Large intestine (tissue), 3 donors: ENCODE data around the gene NLGN1. TPM values are rescaled to one million over a fixed set of nuclear protein-coding genes. Genes with fewer than 3 reads are reported as not detected.

Source experiments
- DNase-seq, 2 donors: peaks; one replicate each; pipeline versions ENCODE4 v3.0.0 to v3.0.0-alpha.2; 2013
- H3K27ac ChIP-seq: one replicate; pipeline ENCODE4 v1.5.1; 2013; ENCODE audit warnings: low read length
- H3K27me3 ChIP-seq: 2 replicates; pipeline ENCODE4 v1.6.1; 2013; ENCODE audit warnings: low read length; ENCODE audit not compliant: control insufficient read depth, insufficient read depth
- H3K36me3 ChIP-seq: 2 replicates; pipeline ENCODE4 v1.6.1; 2013; ENCODE audit warnings: low read length; ENCODE audit not compliant: control insufficient read depth, insufficient read depth
- H3K4me1 ChIP-seq: one replicate; pipeline ENCODE4 v1.6.1; 2013; ENCODE audit warnings: low read length; ENCODE audit not compliant: control insufficient read depth, insufficient read depth
- H3K4me3 ChIP-seq: one replicate; pipeline ENCODE4 v1.5.1; 2013; ENCODE audit warnings: low read length
- H3K9me3 ChIP-seq: one replicate; pipeline ENCODE4 v1.6.1; 2013; ENCODE audit warnings: mild to moderate bottlenecking, low read depth, low read length, moderate library complexity; ENCODE audit not compliant: control insufficient read depth
- WGBS: methylation state at CpG from one replicate; pipeline ENCODE4 v1.1.5; 2013; ENCODE audit warnings: low lambda C conversion rate; ENCODE audit not compliant: insufficient coverage; 5-methylcytosine and 5-hydroxymethylcytosine counted together
- polyA plus RNA-seq: library from polyadenylated mRNA; unstranded; fragments of 120-200 nt; gene quantifications from one replicate; pipeline ENCODE4 v1.2.1, GENCODE V29; 2013

The NLGN1 gene
- polyA plus RNA-seq, 1 donor = 3.6 TPM

GRCh38 chr3:173734895-173735294 lies 337.4 kb downstream of the NLGN1 start:
- no peak overlapping the region for H3K4me3 ChIP-seq
- no peak overlapping the region for H3K27ac ChIP-seq
- H3K9me3 ChIP-seq = no peaks in the 10 kb centered on the region
- 33% methylated on average over 1 of the region's 1 CpG for WGBS
- H3K4me1 ChIP-seq = no peaks in the 10 kb centered on the region
- no peak for DNase-seq
- H3K36me3 ChIP-seq = no peaks in the 10 kb centered on the region
- H3K27me3 ChIP-seq = no peaks in the 10 kb centered on the region

- no peaks in the 10 kb centered on the region for H3K27me3 ChIP-seq
- H3K9me3 ChIP-seq = no peaks in the 10 kb centered on the region
- H3K4me1 ChIP-seq = no peaks in the 10 kb centered on the region
- H3K4me3 ChIP-seq = no peak overlapping the region
- DNase-seq = no peak
- H3K27ac ChIP-seq = no peak overlapping the region
- H3K36me3 ChIP-seq = no peaks in the 10 kb centered on the region
- 89% methylated on average over 1 of the region's 1 CpG for WGBS
Observed at GRCh38 chr3:173735841-173736240, 338.3 kb downstream of the NLGN1 start.

GRCh38 chr3:173737167-173737808 lies 339.7 kb downstream of the NLGN1 start:
- Histone ChIP-seq H3K36me3 (no peaks in the 10 kb centered on the region), H3K27ac (no peak overlapping the region), H3K4me1 (no peaks in the 10 kb centered on the region), H3K9me3 (no peaks in the 10 kb centered on the region), H3K27me3 (no peaks in the 10 kb centered on the region), H3K4me3 (no peak overlapping the region)
- WGBS = no CpG with 5 or more reads among the region's 2 CpGs
- no peak for DNase-seq

GRCh38 chr3:173739726-173740125 lies 342.2 kb downstream of the NLGN1 start:
- no peaks in the 10 kb centered on the region for H3K36me3 ChIP-seq
- WGBS = 72% methylated on average over 2 of the region's 2 CpGs
- no peak overlapping the region for H3K27ac ChIP-seq
- no peak overlapping the region for H3K4me3 ChIP-seq
- no peaks in the 10 kb centered on the region for H3K4me1 ChIP-seq
- DNase-seq = no peak
- no peaks in the 10 kb centered on the region for H3K27me3 ChIP-seq
- H3K9me3 ChIP-seq = no peaks in the 10 kb centered on the region

GRCh38 chr3:173742491-173742890 lies 344.9 kb downstream of the NLGN1 start:
- Histone ChIP-seq H3K36me3 (no peaks in the 10 kb centered on the region), H3K4me1 (no peaks in the 10 kb centered on the region), H3K27me3 (no peaks in the 10 kb centered on the region), H3K9me3 (no peaks in the 10 kb centered on the region), H3K4me3 (no peak overlapping the region), H3K27ac (no peak overlapping the region)
- WGBS = 90% methylated on average over 1 of the region's 1 CpG
- DNase-seq = no peak

- Histone ChIP-seq H3K27ac (no peak overlapping the region), H3K4me1 (no peaks in the 10 kb centered on the region), H3K27me3 (no peaks in the 10 kb centered on the region), H3K4me3 (no peak overlapping the region), H3K9me3 (no peaks in the 10 kb centered on the region), H3K36me3 (no peaks in the 10 kb centered on the region)
- WGBS = no CpG with 5 or more reads among the region's 3 CpGs
- DNase-seq = no peak
Observed at GRCh38 chr3:173743111-173743510, 345.6 kb downstream of the NLGN1 start.

- Histone ChIP-seq H3K27ac (no peak overlapping the region), H3K27me3 (no peaks in the 10 kb centered on the region), H3K4me3 (no peak overlapping the region), H3K9me3 (no peaks in the 10 kb centered on the region), H3K36me3 (no peaks in the 10 kb centered on the region), H3K4me1 (no peaks in the 10 kb centered on the region)
- no peak for DNase-seq
- no CpG with 5 or more reads among the region's 1 CpG for WGBS
Observed at GRCh38 chr3:173743516-173743915, 346.0 kb downstream of the NLGN1 start.

GRCh38 chr3:173744479-173744878 lies 346.9 kb downstream of the NLGN1 start:
- no peak for DNase-seq
- no peaks in the 10 kb centered on the region for H3K27me3 ChIP-seq
- no peak overlapping the region for H3K4me3 ChIP-seq
- H3K36me3 ChIP-seq = no peaks in the 10 kb centered on the region
- WGBS = no CpG with 5 or more reads among the region's 3 CpGs
- no peaks in the 10 kb centered on the region for H3K4me1 ChIP-seq
- no peaks in the 10 kb centered on the region for H3K9me3 ChIP-seq
- no peak overlapping the region for H3K27ac ChIP-seq

- no CpG with 5 or more reads among the region's 4 CpGs for WGBS
- no peak for DNase-seq
- no peaks in the 10 kb centered on the region for H3K36me3 ChIP-seq
- no peaks in the 10 kb centered on the region for H3K27me3 ChIP-seq
- no peaks in the 10 kb centered on the region for H3K9me3 ChIP-seq
- H3K4me3 ChIP-seq = no peak overlapping the region
- no peak overlapping the region for H3K27ac ChIP-seq
- H3K4me1 ChIP-seq = no peaks in the 10 kb centered on the region
Observed at GRCh38 chr3:173744895-173745294, 347.4 kb downstream of the NLGN1 start.

- no peaks in the 10 kb centered on the region for H3K27me3 ChIP-seq
- no peaks in the 10 kb centered on the region for H3K4me1 ChIP-seq
- no peak overlapping the region for H3K4me3 ChIP-seq
- no peaks in the 10 kb centered on the region for H3K9me3 ChIP-seq
- 100% methylated on average over 2 of the region's 4 CpGs for WGBS
- no peaks in the 10 kb centered on the region for H3K36me3 ChIP-seq
- no peak for DNase-seq
- H3K27ac ChIP-seq = no peak overlapping the region
Observed at GRCh38 chr3:173745952-173746682, 348.6 kb downstream of the NLGN1 start.

GRCh38 chr3:173747427-173747826 lies 349.9 kb downstream of the NLGN1 start:
- H3K36me3 ChIP-seq = no peaks in the 10 kb centered on the region
- H3K4me1 ChIP-seq = no peaks in the 10 kb centered on the region
- H3K4me3 ChIP-seq = no peak overlapping the region
- no peaks in the 10 kb centered on the region for H3K27me3 ChIP-seq
- DNase-seq = no peak
- no peak overlapping the region for H3K27ac ChIP-seq
- WGBS = 100% methylated on average over 3 of the region's 3 CpGs
- no peaks in the 10 kb centered on the region for H3K9me3 ChIP-seq
